Activated naive CD4-positive, alpha-beta T cell treated with anti-CD3 and anti-CD28 coated beads, Interleukin-2, amount 10 ng/mL, durations not matched to agents 7 days and 5 days (primary cell): ENCODE measurements around the gene NOBOX.
"Not testable (repeated sequence)": the region's sequence is repeated elsewhere in the genome, so short reads cannot be mapped to it uniquely, and the experiment has no call there.

Experiments
- CTCF ChIA-PET: fragments of 350-600 bp; sonication (Branson Sonifier 250); formaldehyde crosslinking; loops from one replicate; lab custom pipeline; 2021; ENCODE audit warnings: antibody characterized with exemption; lab: Charles Lee
- DNase-seq: peaks from one replicate; pipeline ENCODE4 v3.0.0-alpha.2; 2020
- H3K27ac Mint-ChIP-seq: one replicate; pipeline ENCODE4 v1.8.0; 2021; ENCODE audit warnings: mild to moderate bottlenecking, moderate library complexity, mixed read lengths
- H3K27me3 Mint-ChIP-seq: one replicate; pipeline ENCODE4 v1.8.0; 2021; ENCODE audit warnings: mild to moderate bottlenecking, mixed read lengths
- H3K36me3 Mint-ChIP-seq: one replicate; pipeline ENCODE4 v1.8.0; 2021; ENCODE audit warnings: mixed read lengths
- H3K4me1 Mint-ChIP-seq: one replicate; pipeline ENCODE4 v1.8.0; 2021; ENCODE audit warnings: mixed read lengths
- H3K4me3 Mint-ChIP-seq: one replicate; pipeline ENCODE4 v1.8.0; 2021; ENCODE audit warnings: mild to moderate bottlenecking, moderate library complexity, mixed read lengths
- H3K9me3 Mint-ChIP-seq: one replicate; pipeline ENCODE4 v1.8.0; 2021; ENCODE audit warnings: mixed read lengths

NOBOX gene

DNA sequence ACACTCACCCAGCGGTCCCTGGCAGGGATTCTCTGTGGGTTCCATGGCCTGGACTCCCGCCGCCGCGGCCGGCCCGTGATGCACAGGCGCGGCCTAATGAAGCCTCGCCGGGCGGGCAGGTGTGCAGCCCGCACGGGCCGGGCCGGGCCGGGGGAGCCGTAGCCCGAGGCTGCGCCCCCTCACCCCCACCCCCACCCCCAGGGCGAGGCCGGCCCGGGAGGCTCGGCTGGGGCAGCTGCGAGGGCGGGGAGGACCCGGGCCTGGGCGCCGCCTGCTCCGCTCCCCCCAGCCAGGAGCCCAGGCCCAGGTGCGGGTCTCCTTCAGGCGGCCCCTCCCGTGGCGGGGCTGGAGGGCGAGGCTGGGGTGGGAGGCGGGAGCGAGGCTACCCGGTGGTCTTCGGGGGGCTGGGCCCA lies at the start of gene NOBOX:
NOBOX (minus strand) TSS at position 45 of the 413 bp plus-strand sequence.
- H3K4me3 Mint-ChIP-seq = no peak within 1 kb of the TSS
- peaks cover 12% of the 10 kb centered on the region for H3K27me3 Mint-ChIP-seq
- no peaks in the 10 kb centered on the region for H3K9me3 Mint-ChIP-seq

DNA sequence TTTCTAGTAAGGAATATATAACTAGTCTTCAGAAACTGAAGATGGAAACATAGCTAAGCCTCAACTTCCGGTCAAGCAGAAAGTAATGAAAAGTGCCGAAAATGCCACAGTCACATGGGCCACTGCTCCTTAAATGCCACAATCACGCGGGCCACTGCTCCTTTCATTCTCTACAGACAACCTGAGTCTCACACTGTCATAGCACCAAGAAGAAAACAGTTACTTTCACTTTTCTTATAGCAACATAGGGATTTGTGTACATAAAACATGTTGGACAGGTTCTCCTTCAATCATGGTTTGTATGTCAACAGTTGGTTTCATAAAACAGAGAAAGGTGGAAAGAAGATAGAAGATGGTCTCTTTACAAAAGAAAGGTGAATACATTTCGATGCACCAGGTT lies 48.6 kb upstream of the NOBOX start:
- CTCF ChIA-PET = no interaction called here
- H3K4me1 Mint-ChIP-seq = no peaks in the 10 kb centered on the region
- H3K4me3 Mint-ChIP-seq = no peak overlapping the region
- peaks cover 2% of the 10 kb centered on the region for H3K36me3 Mint-ChIP-seq
- no peaks in the 10 kb centered on the region for H3K27me3 Mint-ChIP-seq
- peaks cover 19% of the 10 kb centered on the region for H3K9me3 Mint-ChIP-seq
- DNase-seq = no peak
- no peak overlapping the region for H3K27ac Mint-ChIP-seq

More for the DNA sequence above, at the start of gene NOBOX:
- Mint-ChIP-seq H3K4me1 (no peaks in the 10 kb centered on the region), H3K27ac (no peak within 1 kb of the TSS), H3K36me3 (no peaks in the 10 kb centered on the region)
- CTCF ChIA-PET = no interaction called here
- no peak for DNase-seq

DNA sequence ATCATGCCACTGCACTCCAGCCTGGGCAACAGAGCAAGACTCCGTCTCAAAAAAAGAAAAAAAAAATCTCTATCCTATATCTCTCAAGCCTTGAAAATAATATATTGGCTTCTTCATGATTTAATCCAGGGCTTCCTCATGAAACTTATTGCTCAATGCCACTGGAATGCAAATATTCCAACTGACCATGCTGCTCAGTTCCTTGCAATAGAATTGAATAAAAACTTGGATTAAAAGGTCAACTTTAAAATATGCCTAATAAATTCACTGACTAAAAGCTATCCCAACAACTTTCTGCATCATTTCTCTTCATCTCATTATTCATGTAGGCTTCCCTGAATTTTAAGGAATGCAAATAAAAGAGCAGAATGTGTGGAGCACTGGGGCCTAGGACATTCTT lies 42.1 kb upstream of the NOBOX start:
- no peak for DNase-seq
- no peaks in the 10 kb centered on the region for H3K9me3 Mint-ChIP-seq
- no peak overlapping the region for H3K4me3 Mint-ChIP-seq
- CTCF ChIA-PET = interaction anchor here (1.0 kb wide), 1 partner anchor 9 kb away, joined by 3 read pairs; no protein-coding TSS in a partner anchor
- H3K36me3 Mint-ChIP-seq = no peaks in the 10 kb centered on the region
- no peaks in the 10 kb centered on the region for H3K4me1 Mint-ChIP-seq
- H3K27ac Mint-ChIP-seq = no peak overlapping the region
- no peaks in the 10 kb centered on the region for H3K27me3 Mint-ChIP-seq

DNA sequence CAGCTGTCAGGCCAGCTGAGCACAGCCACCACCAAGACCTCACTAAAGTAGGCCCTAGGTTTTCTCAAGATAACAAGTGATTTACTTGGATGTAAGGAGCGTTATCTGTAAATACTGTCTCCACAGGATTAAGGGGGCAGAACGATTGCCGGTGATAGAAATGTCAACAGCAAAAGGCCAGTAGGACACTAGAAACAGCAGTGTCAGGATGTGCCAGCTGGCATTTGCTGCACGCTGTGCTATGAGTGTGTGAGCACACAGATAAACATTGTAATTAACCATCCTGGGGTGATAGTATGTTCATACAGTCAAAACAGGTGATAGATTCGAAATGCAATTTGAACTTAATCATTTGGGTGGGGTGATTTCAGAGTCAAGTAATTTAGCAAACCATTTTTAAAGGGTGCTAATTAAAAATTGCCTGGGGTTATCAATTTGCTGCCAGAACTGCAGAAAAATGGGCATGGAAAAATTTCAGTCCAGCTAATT lies 36.3 kb upstream of the NOBOX start:
- H3K4me1 Mint-ChIP-seq = no peaks in the 10 kb centered on the region
- H3K27ac Mint-ChIP-seq = no peak overlapping the region
- CTCF ChIA-PET = interaction anchor here (0.9 kb wide), 1 partner anchor 14 kb away, joined by 3 read pairs; no protein-coding TSS in a partner anchor
- H3K27me3 Mint-ChIP-seq = peaks cover 4% of the 10 kb centered on the region
- no peaks in the 10 kb centered on the region for H3K9me3 Mint-ChIP-seq
- H3K36me3 Mint-ChIP-seq = no peaks in the 10 kb centered on the region
- no peak overlapping the region for H3K4me3 Mint-ChIP-seq
- DNase-seq = no peak

DNA sequence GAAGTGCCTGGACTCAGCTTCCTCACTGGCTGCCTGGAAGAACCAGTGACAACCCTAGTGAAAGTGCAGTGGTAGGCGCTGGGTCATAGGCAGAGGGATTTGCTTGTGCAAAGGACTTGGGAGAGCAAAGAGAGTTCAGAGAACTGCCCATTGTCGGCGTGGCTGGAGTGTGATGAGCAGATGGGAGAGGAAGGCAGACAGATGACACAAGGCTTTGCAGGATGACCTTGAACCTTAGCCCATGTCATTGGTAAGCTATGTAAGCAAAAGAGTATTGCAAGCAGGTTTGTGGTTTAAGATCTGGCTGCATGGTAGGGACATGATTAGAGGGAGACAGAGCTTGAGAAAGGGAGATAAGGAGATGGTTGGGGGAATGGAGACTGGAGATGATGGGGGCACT lies 35.3 kb upstream of the NOBOX start:
- Mint-ChIP-seq H3K9me3 (no peaks in the 10 kb centered on the region), H3K4me1 (no peaks in the 10 kb centered on the region), H3K27me3 (peaks cover 4% of the 10 kb centered on the region), H3K36me3 (no peaks in the 10 kb centered on the region), H3K27ac (no peak overlapping the region), H3K4me3 (no peak overlapping the region)
- DNase-seq = no peak
- CTCF ChIA-PET = no interaction called here

DNA sequence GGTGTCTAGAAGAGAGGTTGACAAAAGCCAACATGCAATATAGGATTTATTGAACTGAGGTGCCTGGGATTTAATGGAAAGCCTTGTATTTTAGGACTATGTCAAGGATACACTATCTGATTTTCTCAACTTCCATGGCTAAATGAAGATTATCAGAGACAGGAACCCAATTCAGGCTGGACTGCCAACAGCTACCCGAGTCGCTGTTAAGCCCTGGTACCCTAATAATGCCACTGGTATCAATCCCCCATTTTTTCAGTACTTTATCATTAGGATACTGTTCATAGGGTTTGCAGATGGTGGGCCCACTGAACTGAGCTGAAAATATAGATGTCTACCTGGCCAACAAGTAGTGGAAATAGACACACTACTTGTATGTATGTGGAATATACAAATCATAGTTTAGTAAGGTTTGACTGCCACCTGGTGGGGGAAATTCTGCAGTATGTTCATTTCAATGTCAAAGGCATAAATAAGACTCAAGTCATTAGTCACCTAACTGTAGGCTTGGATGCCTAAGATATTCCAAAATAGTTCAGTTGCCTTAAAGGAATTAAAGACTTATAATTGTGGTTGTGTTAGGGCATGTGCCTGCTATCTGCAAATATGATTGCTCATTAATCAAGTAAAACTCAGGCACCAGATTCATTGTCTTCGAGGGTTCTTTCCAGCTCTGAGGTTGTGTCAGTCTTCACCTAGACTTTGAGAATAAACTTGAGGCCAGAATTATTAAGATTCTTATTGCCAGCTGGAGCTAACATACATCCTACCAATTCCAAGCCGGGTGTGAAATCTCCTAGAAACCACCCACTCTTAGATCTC lies 34.1 kb upstream of the NOBOX start:
- peak; percentile 73 for DNase-seq
- Mint-ChIP-seq H3K4me3 (no peak overlapping the region), H3K27me3 (peaks cover 4% of the 10 kb centered on the region), H3K9me3 (no peaks in the 10 kb centered on the region), H3K27ac (no peak overlapping the region), H3K36me3 (no peaks in the 10 kb centered on the region), H3K4me1 (no peaks in the 10 kb centered on the region)
- CTCF ChIA-PET = interaction anchor here (0.7 to 1.6 kb wide), 5 partner anchors 8 to 52 kb away, joined by 3 to 6 read pairs (median 3); no protein-coding TSS in a partner anchor

DNA sequence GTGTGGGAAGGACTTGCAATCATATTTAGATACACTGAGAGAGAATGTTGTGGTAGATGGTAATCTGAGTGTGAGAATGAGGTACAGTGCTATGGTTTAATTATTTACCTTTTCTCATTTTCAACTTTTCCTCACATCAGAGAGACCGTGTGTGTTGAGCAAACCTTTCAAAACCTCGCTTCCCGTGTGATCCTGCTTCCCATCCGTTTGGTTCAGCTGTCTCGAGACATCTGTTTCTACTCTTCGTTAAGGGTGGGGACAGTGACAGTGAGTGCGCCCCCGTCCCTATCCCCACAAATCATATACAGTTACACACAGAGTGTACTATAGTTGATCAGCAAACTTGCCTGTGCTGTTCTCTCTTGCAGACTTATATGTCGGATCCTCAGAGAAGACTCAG lies 33.0 kb upstream of the NOBOX start:
- CTCF ChIA-PET = interaction anchor here (0.7 kb wide), 1 partner anchor 9 kb away, joined by 3 read pairs; no protein-coding TSS in a partner anchor
- peaks cover 4% of the 10 kb centered on the region for H3K27me3 Mint-ChIP-seq
- H3K4me1 Mint-ChIP-seq = no peaks in the 10 kb centered on the region
- no peak overlapping the region for H3K27ac Mint-ChIP-seq
- H3K36me3 Mint-ChIP-seq = no peaks in the 10 kb centered on the region
- no peak overlapping the region for H3K4me3 Mint-ChIP-seq
- no peak for DNase-seq
- no peaks in the 10 kb centered on the region for H3K9me3 Mint-ChIP-seq

DNA sequence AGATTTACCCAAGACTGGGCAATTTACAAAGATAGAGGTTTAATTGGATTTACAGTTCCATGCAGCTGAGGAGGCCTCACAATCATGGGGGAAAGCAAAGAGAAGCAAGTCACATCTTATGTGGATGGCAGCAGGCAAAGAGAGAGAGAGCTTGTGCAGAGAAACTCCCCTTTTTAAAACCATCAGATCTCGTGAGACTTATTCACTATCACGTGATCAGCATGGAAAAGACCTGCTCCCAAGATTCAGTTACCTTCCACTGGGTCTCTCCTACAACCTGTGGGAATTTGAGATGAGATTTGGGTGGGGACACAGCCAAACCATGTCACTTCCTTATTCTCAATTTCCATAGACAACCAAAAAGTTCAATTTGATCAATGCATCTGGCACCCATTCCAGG lies 24.9 kb upstream of the NOBOX start:
- CTCF ChIA-PET = interaction anchor here (1.0 kb wide), 1 partner anchor 9 kb away, joined by 3 read pairs; no protein-coding TSS in a partner anchor
- Mint-ChIP-seq H3K4me3 (no peak overlapping the region), H3K27me3 (no peaks in the 10 kb centered on the region), H3K27ac (no peak overlapping the region), H3K36me3 (no peaks in the 10 kb centered on the region), H3K9me3 (peaks cover 19% of the 10 kb centered on the region), H3K4me1 (no peaks in the 10 kb centered on the region)
- no peak for DNase-seq

DNA sequence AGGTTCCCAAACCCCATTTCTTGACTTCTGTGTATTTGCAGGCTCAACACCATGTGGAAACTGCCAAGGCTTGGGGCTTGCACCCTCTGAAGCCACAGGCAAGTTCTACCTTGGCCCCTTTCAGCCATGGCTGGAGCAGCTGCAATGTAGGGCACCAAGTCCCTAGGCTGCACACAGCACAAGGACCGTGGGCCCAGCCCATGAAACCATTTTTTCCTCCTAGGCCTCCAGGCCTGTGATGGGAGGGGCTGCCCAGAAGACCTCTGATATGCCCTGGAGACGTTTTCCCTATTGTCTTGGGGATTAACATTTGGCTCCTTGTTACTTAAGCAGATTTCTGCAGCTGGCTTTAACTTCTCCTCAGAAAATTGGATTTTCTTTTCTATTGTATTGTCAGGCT lies 24.0 kb upstream of the NOBOX start:
- H3K27me3 Mint-ChIP-seq, H3K4me3 Mint-ChIP-seq, CTCF ChIA-PET, DNase-seq, H3K36me3 Mint-ChIP-seq, H3K4me1 Mint-ChIP-seq, H3K27ac Mint-ChIP-seq: not testable (repeated sequence)
- peaks cover 19% of the 10 kb centered on the region for H3K9me3 Mint-ChIP-seq

DNA sequence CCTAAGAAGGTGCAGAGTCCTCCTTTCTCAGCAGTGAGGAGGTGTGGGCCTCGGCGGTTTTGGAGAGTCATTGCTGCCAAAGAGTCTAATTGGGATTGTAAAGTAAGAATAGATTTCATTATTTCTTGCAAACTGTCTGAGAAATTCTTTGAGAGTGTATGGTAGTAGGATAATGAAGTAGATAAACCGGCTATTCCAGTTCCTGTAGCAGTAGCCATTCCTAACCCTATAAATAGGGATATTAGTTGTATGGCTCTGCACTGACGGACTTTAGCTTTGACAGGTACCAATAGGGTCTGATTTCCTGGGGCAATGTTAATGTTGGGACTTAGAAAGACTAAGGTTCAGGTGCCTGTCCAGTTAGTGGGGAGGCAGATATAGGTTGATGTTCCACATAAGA lies 15.4 kb upstream of the NOBOX start:
- H3K9me3 Mint-ChIP-seq, DNase-seq, H3K36me3 Mint-ChIP-seq, H3K27me3 Mint-ChIP-seq, H3K4me3 Mint-ChIP-seq, H3K4me1 Mint-ChIP-seq, CTCF ChIA-PET, H3K27ac Mint-ChIP-seq: not testable (repeated sequence)

DNA sequence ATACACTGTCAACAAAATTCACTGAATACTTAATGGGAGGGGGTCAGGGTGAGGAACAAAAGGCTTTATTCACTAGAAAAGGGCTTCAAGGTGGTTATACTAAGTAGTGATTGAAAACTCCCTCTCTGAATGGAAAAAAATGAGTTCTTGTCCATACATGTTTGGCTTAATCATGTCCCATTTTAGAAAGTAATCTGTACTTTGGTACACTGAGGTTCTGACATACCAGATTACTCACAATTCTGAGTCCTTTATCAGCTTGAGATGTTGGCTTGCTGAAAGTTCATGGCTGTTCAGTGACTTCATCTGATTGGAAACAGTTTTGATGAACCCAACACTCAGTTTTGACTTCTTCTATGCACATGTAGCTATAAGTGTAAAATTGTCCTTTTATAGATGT lies 12.8 kb upstream of the NOBOX start:
- H3K27me3 Mint-ChIP-seq = peaks cover 3% of the 10 kb centered on the region
- DNase-seq = no peak
- CTCF ChIA-PET = no interaction called here
- no peaks in the 10 kb centered on the region for H3K4me1 Mint-ChIP-seq
- H3K27ac Mint-ChIP-seq = no peak overlapping the region
- H3K36me3 Mint-ChIP-seq = no peaks in the 10 kb centered on the region
- H3K4me3 Mint-ChIP-seq = no peak overlapping the region
- no peaks in the 10 kb centered on the region for H3K9me3 Mint-ChIP-seq

DNA sequence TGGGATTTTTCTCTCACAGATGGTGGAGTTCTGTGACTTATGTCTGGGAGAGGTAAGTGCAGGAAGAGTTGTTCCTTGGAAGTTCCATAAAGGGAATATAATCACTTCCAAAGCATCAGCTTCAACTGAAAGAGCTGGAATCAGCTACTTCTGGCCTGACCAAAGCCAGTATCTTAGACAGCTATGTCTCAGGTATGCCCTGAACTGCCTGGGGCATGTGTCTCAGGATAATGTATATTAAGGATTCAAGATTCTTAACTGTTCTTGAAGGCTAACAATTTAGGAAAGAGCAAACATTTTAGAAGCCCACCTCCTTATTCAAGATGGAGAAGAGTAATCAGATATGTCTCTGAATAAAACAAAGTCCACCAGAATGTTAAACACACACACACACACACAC lies 12.4 kb upstream of the NOBOX start:
- CTCF ChIA-PET = no interaction called here
- Mint-ChIP-seq H3K27ac (no peak overlapping the region), H3K4me3 (no peak overlapping the region), H3K36me3 (no peaks in the 10 kb centered on the region), H3K9me3 (no peaks in the 10 kb centered on the region), H3K27me3 (peaks cover 4% of the 10 kb centered on the region), H3K4me1 (no peaks in the 10 kb centered on the region)
- DNase-seq = no peak

DNA sequence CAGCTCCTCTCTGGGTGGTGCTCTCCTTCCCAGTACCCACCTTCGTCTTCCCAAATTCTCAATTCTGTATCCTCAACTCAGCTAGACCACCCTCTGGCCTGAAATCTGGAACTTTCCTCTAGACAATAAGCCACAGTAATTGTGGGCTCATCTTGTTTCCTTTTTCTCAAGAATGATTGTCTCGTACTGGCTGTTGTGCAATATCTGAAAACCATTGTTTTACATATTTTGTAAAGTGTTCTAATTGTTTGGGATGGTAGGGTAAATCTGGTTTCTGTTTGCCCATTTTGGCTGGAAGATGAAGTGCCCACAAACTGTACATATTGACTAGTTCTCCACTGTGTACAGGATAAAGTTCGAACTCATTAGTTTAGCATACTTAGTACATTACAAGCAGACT lies 11.3 kb upstream of the NOBOX start:
- Mint-ChIP-seq H3K27ac (no peak overlapping the region), H3K4me3 (no peak overlapping the region), H3K36me3 (no peaks in the 10 kb centered on the region), H3K27me3 (peaks cover 10% of the 10 kb centered on the region), H3K9me3 (no peaks in the 10 kb centered on the region), H3K4me1 (no peaks in the 10 kb centered on the region)
- CTCF ChIA-PET = no interaction called here
- DNase-seq = no peak

DNA sequence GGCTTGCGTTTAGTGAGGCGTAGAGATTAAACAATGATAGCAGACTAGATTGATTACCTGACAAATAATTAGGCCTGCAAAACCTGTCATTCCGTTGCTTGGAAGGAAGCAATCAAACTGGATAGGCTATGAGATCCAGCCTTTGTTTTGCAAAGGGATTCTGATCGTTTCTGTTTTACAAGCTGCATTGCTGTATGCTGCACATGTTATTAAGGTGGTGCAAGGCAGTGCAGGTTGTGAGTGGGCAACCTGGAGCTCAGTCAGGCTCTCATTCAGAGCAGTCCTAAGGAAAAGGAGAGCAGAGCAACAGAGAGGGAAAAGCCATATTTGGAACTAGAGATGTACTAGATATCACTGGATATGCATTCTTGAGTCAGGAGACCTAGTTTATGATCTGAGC lies 6.9 kb upstream of the NOBOX start:
- CTCF ChIA-PET = interaction anchor here (1.4 kb wide), 1 partner anchor 18 kb away, joined by 3 read pairs; no protein-coding TSS in a partner anchor
- H3K27ac Mint-ChIP-seq = no peak overlapping the region
- no peaks in the 10 kb centered on the region for H3K36me3 Mint-ChIP-seq
- DNase-seq = no peak
- no peak overlapping the region for H3K4me3 Mint-ChIP-seq
- H3K9me3 Mint-ChIP-seq = no peaks in the 10 kb centered on the region
- no peaks in the 10 kb centered on the region for H3K4me1 Mint-ChIP-seq
- H3K27me3 Mint-ChIP-seq = peaks cover 18% of the 10 kb centered on the region

DNA sequence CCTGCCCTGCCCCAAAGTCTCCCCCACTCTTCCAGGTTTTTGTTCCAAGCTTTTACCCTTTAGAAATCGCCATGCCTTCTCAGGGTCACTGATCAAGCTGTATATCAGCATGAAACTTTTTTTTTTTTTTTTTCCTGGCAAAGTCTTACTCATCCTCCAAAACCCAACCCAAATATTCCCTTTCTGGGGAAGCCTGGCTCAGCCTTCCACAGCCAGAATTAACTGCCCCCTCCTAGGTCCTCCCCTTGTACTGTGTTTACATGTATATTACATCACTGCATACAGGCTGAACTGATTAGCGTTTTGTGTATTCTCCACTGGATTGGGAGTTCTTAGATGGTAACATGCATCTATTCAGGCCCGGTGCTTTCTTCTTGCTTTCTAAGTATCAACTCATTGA lies 4.6 kb upstream of the NOBOX start:
- Mint-ChIP-seq H3K27ac (no peak overlapping the region), H3K9me3 (no peaks in the 10 kb centered on the region), H3K4me3 (no peak overlapping the region), H3K4me1 (no peaks in the 10 kb centered on the region), H3K36me3 (no peaks in the 10 kb centered on the region), H3K27me3 (peaks cover 15% of the 10 kb centered on the region)
- CTCF ChIA-PET = no interaction called here
- no peak for DNase-seq
